ENCODE measurements around the gene CCDC136.
A peak's percentile ranks its signal among the peaks of the same experiment; 100 is the strongest.

The CCDC136 gene

DNA sequence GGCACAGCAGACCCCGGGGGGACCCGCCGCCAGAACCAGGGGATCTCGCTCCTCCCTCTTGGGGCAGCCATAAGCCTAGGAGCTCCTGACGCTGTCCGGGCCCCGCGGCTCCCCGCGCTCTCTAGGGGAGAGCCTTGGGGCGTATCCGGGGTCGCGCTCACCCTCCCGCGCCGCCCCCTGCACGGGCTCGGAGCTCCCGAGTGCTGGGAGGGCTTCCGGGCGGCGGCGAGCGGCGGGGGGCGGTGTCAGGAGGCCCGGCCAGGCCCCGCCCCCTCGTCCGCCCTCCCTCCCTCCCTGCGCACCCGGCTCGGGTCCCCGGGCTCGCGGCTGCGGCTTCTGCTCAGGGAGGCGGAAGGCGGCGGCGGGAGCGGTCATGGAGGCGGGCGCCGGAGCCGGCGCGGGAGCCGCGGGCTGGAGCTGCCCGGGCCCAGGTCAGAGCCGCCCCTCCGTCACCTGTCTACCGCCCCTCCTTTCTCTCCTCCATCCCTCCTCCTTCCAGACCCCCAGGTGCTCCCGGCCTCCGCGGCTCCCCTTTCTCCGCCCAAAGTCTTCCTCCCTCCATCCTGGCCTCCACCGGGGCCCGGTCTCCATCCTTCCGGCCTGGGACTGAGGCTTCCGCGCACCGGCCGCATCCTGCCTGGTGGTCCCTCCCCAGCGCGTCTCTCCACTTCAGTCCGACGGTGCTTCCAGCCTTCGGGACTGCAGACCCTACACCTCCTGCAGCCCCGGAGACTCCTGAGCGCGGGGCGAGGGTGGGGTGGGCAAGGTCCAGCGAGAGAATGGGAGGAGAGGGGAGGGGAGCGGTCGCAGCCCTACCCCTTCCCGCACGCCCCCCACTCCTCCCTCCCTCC is at the start of gene CCDC136:
CCDC136 (plus strand) TSS at position 848 of the 851 bp plus-strand sequence. CDS start 444 bp downstream, outside the sequence.
- DNase-seq (ENCODE audit: low read depth in 1 of 2, low spot score in 1 of 2): peak; percentile 51 to 63

DNA sequence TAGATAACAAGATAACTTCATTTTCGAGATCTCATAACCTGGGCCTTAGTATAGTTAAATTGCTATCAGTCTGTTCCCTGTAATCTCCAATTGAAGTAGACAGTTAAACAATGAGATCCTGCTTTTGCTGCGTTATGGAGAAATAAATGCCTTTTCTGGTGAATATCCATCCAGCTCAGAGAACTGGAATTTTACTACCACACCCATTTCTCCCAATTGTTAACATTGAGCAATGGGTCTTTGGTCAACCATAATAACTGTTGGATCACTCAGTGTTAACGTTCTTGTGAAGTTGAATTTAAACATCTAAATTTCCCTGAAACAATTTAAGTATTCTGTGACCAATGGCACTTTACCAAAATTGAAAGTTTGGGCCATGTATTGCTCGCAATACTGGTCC is 49.6 kb upstream of the CCDC136 start:
- no peak for DNase-seq (ENCODE audit: low read depth in 1 of 2, low spot score in 1 of 2)

DNA sequence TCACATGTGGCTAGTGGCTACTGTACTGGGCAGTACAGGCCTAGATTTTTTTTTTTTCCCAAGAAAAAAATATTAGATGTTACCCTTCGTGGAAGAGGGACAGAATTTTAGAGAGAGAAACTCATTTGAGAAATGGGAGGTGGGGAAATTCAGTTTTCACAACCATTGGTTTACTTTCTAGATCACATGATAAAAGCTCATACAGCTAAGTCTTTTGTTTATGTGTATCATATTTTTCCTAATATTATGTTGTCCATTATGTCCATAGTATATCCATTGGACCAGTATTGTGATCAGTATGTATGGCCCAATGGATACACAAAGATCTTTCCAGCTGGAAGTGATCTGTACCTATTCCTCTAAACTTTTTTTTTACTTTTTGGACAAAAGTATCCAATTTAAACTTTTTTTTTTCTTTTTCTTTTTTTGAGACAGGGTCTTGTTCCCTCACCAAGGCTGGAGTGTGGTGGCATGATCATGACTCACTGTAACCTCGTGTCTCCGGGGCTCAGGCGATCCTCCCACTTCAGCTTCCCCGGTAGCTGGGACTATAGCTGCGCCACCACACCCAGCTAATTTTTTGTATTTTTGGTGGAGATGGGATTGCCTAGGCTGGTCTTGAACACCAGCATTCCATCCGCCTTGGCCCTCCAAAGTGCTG is 48.5 kb upstream of the CCDC136 start:
- DNase-seq (ENCODE audit: low read depth in 1 of 2, low spot score in 1 of 2): no peak

DNA sequence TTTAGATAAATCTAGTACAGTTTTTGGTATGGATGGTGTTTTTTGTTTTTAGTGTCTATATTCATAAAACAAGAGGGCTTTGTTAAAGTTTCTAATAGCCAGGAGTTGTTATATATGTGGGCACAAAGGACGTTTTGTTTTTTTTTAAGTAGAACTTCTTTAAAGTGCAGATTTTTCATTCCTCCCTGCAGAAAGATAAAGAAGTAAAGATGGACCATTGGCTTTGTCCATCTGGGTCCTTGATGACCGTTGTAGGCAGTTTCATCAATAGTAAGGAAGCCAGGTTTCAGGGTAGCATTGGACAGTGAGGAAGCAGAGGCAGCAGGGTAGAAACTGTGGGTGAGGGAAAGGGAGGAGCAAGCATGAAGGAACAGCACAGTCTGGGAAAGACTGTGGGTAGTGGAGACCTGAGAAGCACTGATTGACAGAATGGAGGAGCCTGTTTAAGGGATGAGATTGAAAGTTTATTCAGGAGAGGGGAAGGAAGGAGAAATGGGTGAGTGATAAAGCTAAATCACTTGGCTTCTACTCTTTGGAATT is 47.3 kb upstream of the CCDC136 start:
- no peak for DNase-seq (ENCODE audit: low read depth in 1 of 2, low spot score in 1 of 2)

DNA sequence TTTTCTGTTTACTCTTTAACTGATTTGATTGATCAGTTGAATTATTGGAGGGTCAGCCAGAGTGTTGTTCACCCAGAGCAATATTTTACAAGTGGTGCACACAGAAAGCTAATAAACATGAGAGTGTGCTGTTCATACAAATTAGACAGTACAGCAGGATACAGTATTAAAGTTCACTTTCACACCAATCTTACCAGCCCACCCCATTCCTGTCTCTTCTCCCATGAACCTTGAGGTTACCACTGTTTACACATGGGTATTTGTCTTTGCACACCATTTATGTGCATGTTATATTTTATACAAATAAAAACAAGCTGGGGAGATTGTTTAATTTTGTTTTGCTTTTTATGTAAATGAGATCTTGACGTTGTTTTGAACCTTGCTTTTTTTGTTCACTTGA is 46.1 kb upstream of the CCDC136 start:
- DNase-seq (ENCODE audit: low read depth in 1 of 2, low spot score in 1 of 2): no peak

DNA sequence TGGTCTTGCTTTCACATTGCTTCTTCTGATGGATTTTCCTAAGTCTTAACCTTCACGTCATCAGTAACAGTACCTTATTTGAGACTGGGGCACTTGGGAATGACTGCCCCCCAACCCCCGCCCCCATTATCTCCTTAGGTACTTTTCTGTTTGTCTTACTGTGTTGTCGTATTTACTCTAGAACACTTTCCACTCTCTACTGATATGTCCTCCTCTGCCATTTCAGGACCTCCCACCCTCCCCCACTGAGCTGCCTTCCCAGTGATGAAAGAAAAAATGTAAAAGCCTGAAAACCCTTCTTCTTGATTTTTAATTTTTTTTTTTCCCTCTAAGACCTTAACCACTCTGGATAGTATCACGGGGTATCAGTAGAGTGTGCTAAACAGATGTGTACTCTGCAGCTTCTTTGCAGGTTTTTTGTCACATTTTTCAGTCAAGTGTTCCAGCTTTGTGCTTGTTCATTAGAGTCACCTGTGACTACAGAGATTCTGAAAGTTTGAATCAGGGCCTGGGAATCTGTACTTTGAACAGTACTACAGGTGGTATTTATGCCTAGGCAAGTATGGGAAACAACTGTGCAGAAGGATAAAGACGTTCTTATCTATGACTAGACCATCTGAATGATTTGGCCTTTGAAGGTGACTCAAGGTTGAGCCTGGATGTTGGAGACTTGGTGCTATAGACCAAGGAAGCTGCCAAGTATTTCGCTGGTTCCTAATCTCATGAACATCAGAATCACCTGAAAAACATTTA is 44.3 kb upstream of the CCDC136 start:
- DNase-seq (ENCODE audit: low read depth in 1 of 2, low spot score in 1 of 2): no peak

DNA sequence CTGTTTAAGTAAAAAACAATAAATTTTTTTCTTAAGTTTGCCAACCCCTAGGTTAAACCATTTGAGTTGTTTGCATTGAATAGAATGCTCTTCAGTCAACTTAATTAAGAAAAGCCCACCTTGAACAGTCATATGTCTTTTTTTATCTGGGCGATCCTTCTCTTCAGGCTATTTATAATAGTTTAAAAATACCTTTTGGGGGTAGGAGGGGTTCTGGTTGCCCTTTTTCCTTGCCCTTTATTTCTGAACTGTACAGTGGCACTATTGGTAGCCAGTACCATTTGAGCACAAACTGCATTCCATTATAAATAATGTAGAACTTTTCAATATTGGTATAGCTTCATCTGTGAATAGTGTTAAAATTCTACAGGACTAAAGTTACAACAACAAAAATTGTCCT is 39.5 kb upstream of the CCDC136 start:
- DNase-seq (ENCODE audit: low read depth in 1 of 2, low spot score in 1 of 2): no peak

DNA sequence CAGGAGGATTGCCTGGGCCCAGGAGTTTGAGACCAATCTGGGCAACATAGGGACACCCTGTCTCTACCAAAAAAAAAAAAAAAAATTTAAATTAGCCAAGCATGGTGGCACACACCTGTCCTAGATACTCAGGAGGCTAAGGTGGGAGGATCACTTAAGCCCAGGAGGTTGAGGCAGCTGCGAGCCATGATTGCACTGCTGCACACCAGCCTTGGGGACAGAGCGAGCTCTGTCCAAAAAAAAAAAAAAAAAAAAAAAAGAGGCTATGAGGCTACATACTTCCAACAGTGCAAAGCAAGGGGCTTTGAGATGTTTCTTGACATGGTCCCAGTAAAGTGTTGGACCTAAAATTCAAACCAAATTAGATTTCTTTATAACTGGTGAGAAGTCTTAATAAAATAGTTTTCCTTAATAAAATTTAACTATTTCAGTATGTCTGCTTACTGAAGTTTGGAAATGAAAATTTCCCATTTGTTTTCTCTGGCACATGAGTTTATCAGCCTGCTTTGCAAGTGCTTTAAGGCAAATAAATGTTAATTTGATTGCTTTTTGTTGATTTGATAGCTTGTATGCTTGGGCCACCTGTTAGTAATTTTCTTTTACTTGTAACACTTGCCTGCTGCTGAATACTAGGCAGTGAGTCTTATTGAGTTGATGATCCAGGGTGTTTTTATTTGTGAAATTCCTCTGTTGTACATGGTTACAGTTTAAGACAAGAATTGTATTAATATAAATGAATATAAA is 36.5 kb upstream of the CCDC136 start:
- no peak for DNase-seq (ENCODE audit: low read depth in 1 of 2, low spot score in 1 of 2)

DNA sequence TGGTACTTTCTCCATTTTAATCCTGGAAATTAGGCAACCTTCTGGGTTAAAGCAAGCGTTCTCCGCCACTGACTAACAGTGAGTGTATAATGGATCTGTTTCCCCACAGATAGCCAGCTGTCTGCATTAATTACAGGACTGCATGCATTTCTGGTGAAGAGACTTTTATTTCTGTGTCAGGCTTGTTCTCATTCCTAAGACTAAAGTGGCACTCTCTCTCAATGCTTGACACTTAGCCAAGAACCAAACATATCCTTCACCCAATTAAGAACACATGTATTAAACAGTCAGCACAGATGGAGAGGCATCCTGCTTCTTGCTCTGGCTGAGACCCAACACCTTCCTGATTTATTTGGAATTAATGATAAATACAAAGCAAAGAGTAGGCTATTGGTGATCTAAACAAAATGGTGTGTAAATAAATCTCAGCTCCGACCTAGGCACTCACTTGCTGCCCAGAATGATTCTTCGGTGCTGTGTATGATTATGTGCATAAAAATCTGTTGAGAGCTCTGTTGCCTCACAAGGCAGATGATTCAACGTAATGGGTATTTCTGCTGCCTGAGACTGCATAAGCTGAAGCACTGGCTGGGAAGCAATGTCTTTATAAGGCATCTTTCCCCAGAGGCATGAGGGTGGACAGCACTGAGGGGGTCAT is 35.8 kb upstream of the CCDC136 start:
- DNase-seq (ENCODE audit: low read depth in 1 of 2, low spot score in 1 of 2): no peak

DNA sequence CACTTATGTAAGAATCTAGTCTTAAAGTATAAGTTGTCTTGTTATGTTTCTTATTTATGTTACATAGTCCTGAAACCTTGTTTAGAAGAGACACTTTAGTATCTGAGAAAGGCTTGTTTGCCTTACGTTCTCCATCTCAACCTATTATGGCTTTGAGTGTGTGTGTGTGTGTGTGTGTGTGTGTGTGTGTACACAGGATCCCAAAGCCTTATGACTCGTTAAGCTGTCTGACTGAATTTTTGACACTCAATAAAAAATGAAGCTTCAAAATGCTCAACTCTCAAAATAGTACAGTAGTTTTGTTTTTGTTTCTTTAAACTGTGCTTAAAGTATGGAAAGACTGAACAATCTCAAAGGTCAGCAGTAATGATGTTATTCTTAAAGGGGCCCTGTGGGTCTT is 34.6 kb upstream of the CCDC136 start:
- no peak for DNase-seq (ENCODE audit: low read depth in 1 of 2, low spot score in 1 of 2)

DNA sequence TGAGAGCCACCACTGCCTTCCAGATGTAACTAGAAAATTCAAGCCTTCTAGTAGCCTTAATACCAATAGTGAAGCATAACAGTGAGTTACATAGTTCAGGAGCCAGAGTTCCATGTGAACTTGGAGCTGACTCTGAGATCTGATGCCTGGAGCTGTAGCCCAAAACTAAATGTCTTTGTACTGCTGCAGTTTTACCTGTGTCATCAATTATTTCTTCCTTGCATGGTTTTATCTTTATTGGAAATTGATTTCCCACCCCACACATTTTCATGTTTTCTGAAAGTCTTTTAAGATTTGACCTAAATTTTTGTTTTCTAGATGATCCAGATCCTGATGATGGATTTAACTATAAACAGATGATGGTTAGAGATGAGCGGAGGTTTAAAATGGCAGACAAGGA is 33.2 kb upstream of the CCDC136 start:
- no peak for DNase-seq (ENCODE audit: low read depth in 1 of 2, low spot score in 1 of 2)

DNA sequence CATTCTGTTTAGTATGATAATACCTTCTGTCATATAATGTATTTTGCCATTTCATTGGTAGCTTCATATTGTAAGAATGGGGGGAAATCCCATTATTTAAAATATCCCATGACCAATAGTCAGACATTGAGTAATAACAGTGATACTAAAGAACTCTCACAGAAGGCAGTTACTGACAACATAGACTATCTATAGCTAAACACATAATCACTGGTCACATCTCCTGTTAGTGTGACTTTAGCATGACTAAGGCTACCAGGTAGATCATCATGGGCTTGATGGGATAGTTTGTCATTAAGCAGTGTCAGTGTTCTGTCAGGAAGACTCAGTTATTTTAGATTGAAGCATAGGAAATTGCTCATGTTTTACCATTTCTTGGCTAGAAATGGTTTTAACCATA is 32.5 kb upstream of the CCDC136 start:
- no peak for DNase-seq (ENCODE audit: low read depth in 1 of 2, low spot score in 1 of 2)

DNA sequence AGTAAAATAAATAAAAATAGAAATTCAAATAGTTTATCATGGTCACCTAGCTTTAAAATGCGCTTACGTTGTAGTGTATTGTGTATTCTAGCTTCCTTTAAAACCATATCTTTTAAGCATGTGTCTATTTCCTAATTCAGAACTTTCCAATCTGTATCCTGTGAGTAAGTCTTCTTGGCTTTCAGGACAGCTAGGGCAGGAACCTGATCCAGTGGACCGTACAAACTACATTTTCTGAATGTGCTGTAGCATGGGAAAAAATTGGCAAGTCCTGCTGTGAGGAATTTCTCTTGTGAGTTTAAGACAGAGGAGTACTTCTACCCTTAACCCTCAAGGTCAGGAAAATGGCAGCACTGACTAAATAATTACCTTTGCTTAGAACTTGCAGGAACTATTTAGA is 28.2 kb upstream of the CCDC136 start:
- no peak for DNase-seq (ENCODE audit: low read depth in 1 of 2, low spot score in 1 of 2)

DNA sequence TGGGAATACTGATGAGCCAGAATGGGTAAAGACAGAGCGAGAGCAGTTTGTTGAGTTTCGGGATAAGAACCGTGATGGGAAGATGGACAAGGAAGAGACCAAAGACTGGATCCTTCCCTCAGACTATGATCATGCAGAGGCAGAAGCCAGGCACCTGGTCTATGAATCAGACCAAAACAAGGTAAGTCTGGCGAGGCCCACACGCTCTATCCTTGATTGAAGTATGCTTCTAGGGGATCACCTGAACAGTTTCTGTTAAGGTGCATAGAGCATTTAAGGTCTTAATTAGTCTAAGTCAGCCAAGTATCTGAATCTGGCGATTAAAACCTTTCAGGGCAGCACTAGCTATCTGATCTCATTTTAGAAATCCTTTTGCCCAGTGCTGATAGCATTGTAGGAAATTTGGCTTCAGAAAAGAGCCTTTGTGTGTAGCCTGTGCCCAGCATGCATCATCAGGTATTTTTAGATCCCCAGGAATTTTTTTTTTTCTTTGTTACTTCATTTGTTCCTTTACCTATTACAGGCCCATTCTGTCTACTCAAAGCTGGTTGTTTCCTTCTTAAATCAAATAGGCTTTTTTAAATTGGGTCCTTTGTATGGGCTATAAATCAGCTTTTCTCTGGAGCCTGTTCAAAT is 24.2 kb upstream of the CCDC136 start:
- no peak for DNase-seq (ENCODE audit: low read depth in 1 of 2, low spot score in 1 of 2)

DNA sequence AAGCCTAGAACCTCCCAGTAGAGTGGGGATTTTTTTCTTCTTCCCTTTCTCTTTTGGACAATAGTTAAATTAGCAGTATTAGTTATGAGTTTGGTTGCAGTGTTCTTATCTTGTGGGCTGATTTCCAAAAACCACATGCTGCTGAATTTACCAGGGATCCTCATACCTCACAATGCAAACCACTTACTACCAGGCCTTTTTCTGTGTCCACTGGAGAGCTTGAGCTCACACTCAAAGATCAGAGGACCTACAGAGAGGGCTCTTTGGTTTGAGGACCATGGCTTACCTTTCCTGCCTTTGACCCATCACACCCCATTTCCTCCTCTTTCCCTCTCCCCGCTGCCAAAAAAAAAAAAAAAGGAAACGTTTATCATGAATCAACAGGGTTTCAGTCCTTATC is 21.5 kb upstream of the CCDC136 start:
- DNase-seq (ENCODE audit: low read depth in 1 of 2, low spot score in 1 of 2): no peak

DNA sequence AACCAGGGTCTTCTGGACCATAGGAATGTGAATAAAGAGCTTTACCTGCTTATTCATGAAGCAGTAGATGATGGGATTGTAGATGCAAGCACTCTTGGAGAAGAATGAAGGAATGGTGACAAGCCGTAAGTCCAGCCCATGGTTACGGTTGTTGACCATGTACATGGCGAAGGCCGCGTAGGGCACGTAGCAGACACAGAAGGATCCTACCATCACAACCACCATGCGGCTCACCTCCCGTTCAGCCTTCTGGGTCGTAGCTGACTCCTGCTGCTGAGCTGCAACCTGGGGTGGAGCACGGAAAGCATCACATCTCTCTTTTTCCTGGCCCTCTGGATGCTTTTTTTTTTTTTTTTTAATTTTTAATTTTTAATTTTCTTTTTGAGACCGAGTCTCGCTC is 18.2 kb upstream of the CCDC136 start:
- DNase-seq (ENCODE audit: low read depth in 1 of 2, low spot score in 1 of 2): no peak

DNA sequence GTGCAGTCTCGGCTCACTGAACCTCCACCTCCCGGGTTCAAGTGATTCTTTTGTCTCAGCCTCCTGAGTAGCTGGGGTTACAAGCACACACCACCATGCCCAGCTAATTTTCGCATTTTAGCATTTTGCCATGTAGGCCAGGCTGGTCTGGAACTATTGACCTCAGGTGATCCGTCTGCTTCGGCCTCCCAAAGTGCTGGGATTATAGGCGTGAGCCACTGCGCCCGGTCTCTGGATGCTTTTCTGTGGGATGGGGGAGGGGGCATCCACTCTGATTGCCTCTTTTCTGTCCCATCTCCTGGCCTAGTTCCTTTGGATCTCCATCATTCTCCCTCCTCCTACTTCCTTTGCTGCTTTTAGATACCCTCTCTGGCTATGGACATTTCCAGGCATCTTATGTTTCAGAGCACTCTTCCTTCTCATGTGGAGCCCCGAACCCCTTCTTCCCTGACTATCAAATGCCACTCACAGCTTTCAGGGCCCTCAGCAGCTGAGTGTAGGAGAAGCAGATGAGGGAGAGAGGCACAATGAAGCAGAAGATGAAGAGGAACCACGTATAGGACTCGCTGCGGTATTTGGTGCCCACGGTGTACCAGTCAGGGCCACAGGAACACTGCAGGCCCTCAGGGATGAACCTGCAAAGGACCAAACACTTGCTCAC is 17.6 kb upstream of the CCDC136 start:
- no peak for DNase-seq (ENCODE audit: low read depth in 1 of 2, low spot score in 1 of 2)

DNA sequence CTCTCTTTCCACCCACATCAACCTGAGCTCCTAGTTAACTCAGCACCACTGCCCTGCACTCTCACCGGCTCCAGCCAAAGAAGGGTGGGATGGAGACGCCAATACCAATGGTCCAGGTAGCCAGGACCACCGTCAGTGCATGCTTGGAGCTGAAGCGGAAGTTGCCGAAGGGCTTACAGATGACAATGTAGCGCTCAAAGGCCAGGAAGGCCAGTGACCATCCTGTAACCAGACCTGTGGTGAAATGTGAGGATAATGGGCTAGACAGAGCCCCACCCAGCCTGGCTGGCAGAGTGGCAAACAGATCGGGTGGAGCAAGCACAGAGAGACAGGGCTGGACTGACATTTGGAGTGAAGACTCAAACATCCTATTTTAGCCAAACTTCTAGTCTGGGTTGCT is 16.8 kb upstream of the CCDC136 start:
- no peak for DNase-seq (ENCODE audit: low read depth in 1 of 2, low spot score in 1 of 2)

DNA sequence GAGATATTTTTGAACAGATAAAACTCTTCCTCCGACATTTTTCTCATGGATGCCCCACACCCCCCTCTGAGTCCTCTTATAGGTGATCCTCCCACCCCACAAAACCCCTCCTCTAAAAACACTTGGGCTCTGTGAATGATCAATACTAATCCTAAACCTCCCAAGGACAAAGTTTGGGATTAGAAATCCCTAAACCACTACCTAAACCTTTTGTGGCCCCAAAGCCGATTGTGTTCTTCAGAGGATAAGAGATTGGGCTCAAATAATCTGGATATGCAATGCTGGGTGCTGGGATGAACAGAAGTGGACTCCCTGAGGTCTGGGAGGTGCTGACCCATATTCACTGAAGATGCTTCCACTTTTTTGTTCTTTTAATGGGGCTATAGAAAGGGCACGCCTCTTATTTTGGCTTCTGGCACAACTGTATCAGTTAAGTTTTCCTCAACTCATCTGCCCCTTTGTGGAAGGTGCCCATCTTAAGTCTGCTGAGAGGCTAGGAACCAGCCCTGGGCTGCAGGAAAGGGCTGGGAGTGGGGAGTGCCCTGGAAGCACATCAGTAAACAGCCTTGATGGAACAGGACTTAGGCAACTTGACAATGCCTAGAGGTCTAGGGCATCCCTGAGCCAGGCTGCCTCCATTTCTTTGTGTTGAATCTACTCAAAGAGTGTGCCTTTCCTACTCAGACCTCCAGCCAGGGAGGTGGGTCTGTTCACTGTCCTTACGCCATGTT is 15.9 kb upstream of the CCDC136 start, which contains the start of gene OPN1SW:
OPN1SW (minus strand) TSS at position 51 of the 731 bp plus-strand sequence; CDS start at position 38, 13 bp downstream.
- no peak for DNase-seq (ENCODE audit: low read depth in 1 of 2, low spot score in 1 of 2)

All from activated CD4-positive, alpha-beta T cell treated with anti-CD3 and anti-CD28 coated beads, Interleukin-2, amount 50 U/mL, for 24 hours (primary cell).